HG03066 (cell line): Measurements from ENCODE around the gene RAF1.
"Not testable (repeated sequence)": the region's sequence is repeated elsewhere in the genome, so short reads cannot be mapped to it uniquely, and the experiment has no call there.

Experiments used
- ATAC-seq: cut with Tn5 transposase; IDR thresholded peaks from one replicate; pipeline ENCODE4 v1.9.1; 2021; ENCODE audit warnings: low read depth; ENCODE audit not compliant: unreplicated experiment

RAF1 gene

DNA sequence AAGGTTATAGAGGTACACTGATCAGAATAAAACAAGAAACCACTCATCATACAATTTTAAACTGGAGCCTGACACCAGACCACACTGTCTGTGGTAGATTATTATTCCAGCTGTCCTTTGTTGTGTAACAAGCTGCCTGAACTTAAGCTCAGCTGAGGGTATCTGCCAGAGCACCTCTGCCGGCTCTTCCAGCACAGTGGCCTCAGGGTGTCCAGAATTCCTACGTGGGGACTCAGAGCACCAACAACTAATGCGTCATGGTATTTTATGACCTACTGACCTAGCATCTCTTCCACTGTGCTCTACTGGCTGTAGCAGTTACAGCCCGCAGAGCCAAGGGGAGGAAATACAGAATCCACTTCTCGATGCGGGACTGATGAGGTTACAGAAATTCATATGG, 15.6 kb upstream of the RAF1 start:
- ATAC-seq = no peak

DNA sequence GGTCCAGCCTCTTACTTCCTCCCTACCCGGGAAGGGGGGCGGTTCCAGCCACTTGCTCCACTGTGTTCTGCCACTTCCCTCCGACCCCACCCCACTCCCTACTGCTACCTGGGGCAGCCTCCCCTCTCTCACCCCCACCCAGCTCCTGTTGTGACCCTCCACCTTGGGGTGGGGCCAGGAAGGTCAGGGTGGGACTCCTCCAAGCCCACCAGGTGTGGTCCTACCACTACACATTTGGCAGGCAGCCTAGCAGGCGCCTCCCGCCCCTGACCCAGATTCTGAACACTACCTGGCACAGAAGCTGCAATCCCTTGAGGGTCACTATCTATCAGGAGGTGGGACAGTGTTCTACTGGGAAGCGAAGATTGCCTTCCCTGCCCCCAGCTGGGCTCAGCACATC, 13.7 kb upstream of the RAF1 start:
- ATAC-seq = no peak

DNA sequence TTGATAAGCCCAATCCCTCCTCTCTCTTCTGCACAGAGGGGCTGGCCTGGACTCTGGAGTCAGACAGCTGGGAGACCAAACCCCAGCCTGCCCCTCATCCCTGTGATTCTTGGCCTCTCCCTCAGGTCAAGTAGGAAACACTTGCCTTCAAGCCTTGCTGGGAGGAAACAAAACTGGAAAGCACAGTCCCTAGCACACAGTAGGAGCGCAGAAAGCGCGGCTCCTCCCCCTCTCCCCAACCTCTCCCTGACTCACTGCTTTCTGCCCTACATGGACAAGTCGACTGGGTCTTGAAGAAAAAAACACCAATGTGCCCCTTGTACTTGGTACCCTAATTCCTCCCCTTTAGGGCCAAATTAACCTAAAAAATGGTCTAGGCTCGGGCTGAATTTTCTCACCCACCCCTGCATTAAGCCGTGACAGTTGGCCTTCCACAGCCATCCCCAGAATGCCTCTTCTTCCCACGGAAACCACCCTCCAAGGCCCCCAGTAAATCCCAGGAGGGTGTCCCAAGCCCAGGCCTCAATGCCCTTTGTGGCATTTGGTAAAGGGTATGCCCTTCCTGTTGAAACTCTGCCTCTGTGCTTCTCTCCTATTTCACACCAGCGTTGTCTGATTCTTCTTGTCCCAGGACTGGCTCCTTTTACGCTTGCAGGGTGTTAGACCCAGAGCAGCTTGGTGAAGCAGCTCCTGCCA, 11.3 kb upstream of the RAF1 start:
- ATAC-seq = no peak

DNA sequence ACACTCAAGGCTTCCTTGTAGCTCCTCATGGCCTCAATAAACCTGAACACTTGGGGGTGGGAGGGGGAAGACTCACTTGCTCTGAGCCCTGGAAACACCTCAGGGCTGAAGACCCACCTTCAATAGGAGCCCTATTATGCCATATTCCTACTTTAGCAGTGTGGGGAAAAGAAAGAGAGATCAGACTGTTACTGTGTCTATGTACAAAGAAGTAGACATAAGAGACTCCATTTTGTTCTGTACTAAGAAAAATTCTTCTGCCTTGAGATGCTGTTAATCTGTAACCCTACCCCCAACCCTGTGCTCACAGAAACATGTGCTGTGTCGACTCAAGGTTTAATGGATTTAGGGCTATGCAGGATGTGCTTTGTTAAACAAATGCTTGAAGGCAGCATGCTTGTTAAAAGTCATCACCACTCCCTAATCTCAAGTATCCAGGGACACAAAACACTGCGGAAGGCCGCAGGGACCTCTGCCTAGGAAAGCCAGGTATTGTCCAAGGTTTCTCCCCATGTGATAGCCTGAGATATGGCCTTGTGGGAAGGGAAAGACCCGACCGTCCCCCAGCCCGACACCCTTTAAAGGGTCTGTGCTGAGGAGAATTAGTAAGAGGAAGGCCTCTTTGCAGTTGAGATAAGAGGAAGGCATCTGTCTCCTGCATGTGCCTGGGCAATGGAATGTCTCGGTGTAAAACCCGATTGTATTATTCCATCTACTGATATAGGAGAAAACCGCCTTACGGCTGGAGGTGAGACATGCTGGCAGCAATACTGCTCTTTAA, 10.2 kb upstream of the RAF1 start:
- not testable (repeated sequence) for ATAC-seq

DNA sequence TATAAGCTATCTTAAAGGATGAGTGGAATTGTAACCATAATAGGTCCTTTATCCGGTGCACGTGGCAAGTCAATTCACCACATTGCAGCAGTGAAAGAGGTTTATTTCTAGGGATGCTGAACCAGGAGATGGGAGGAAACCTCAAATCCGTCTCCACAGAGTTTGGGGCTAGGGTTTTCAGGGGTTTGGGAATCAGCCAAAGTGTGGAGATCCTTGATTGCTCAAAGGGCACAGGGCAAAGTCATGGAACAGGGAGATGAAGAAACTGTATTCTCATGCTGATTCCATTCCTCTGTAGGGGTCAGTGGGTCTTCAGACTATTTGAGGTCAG, 7.2 kb upstream of the RAF1 start:
- ATAC-seq = no peak

DNA sequence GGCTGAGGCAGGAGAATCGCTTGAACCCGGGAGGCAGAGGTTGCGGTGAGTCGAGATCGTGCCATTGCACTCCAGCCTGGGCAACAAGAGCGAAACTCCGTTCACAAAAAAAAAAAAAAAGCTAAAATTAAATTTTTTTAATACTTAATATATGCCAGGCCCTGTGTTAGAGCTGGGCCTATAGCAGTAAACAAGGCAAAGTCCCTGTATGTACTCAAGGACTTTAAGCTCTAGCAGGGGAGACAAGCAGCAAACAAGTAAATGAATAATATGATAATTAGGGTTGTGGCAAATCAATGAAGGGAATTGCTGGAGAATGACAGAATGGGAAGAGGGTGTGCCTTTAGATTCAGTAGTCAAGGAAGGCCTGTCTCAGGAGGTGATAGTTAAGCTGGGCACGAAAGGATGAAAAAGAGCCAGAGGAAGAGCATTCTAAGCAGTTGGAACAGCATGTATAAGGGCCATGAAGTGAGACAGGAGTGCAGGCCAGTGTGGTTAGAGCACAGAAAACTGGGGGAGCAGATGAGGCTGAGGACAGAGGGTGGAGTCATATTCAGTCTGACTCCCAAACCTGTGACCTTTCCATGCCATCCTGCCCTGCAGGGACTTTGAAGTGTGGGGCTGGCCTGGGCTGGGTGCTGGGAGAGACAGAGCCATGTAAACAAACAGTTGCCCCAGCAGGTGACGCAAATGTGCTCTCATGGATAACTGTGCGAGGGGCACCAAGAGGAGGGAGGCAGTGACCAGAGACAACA, 6.6 kb upstream of the RAF1 start:
- ATAC-seq = no peak

DNA sequence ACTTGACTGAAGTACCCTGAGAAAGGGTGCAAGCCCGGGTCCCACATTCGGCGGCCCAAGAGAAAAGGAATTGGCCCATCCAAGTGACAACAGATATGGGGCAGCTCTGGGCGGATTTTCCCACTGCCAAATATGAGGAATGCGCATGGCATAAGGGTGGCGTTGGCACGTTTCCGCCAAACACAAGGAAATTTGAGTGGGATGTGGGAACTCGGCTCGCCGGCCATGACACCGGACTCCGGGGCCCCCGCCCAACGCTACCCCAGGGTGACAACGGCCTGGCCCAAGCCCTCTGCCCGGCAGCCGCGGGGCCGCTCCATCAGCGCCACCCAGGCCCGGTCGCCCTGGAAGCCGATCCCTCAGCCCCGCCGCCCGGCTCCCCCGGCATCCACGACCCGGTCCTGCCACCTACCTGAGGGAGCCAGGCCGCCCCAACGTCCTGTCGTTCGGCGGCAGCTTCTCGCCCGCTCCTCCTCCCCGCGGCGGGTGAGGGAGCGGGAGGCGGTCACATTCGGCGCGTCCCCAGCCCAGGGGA, 449 bp downstream of the RAF1 start:
- ATAC-seq = peak; percentile 38

DNA sequence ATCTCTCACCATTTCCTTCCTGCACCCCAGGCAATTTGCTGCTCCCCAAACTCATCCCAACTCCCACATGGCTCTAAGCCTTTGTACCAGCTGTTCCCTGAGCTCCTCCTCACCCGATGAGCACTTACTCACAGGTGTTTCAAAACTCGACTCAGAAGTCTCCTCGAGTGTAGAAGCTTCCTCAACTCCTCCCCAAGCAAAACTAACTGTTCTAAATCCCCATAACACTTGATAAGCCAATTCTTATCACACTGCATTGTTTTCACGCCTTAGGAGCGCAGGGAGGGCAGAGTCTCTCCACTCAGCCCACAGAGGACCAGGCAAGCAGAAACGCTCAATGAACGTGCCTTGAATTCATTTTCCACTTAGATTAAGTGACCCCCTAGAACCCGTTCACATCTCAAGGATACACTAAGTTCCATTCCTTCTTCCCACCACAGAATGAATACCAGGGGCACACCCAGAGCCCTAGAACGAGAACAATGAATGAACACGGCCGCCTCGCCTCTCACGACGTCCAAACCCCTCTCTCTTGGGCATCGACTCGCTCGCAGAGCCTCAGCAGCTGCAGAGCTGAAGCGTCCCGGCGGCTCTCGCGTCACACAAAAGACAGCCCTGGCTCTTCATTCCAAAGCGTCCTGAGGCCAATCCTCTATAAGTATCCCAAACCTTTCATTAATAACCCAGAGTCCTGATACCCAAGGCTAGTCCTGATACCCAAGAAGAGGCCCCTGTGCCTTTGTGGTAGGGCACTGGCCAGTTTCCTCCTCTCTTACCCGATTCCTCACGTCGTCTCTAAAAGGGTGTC, 1.1 kb downstream of the RAF1 start:
- ATAC-seq = no peak

DNA sequence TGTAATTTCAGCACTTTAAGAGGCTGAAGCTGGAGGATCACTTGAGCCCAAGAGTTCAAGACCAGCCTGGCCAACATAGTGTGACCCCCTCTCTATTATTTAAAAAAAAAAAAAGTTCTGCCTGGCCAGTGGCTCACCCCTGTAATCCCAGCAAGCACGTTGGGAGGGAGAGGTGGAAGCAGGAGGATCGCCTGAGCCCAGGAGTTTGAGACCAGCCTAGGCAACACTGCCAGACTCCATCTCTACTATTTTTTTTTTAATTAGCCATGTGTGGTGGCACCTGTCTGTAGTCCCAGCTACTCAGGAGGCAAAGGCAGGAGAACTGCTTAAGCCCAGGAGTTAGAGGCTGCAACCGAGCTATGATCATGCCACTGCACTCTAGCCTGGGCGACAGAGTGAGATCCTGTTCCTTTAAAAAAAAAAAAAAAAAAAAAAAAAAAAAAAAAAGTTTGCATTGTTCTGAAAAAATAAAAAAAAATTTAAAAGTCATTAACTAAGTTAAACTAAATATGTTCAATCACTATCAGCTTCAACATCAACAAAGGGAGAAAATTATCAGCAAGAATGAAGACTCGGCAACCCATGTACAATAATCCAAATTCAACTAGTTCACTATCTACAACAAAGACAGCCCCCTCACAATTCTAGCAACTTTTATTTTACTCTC, 1.9 kb downstream of the RAF1 start:
- no peak for ATAC-seq

DNA sequence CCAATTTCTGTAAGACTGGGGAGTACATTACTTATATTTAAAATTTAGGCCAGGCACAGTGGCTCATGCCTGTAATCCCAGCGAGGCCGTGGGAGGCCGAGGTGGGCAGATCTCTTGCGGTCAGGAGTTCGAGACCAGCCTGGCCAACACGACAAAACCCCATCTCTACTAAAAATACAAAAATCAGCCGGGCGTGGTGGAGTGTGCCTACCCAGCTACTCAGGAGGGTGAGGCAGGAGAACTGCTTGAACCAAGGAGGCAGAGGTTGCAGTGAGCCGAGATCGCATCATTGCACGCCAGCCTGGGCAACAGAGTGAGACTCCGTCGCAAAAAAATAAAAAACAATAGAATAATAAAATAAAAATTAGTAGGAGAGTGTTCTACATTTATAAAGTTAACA, 2.5 kb downstream of the RAF1 start:
- not testable (repeated sequence) for ATAC-seq

DNA sequence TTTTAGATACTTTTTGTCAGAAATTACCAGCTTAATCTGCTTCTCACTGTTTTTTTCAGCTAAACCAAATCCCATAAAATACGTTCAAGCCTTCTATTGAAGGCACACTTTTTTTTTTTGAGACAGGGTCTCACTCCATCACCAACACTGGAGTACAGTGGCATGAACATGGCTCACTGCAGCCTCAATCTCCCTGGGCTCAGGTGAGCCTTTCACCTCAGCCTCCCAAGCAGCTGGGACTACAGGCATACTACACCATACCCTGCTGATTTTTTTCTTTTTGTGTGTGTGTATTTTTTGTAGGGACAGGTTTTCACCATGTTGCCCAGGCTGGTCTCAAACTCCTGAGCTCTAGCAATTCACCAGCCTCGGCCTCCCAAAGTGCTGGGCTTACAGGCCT, 3.7 kb downstream of the RAF1 start:
- no peak for ATAC-seq

DNA sequence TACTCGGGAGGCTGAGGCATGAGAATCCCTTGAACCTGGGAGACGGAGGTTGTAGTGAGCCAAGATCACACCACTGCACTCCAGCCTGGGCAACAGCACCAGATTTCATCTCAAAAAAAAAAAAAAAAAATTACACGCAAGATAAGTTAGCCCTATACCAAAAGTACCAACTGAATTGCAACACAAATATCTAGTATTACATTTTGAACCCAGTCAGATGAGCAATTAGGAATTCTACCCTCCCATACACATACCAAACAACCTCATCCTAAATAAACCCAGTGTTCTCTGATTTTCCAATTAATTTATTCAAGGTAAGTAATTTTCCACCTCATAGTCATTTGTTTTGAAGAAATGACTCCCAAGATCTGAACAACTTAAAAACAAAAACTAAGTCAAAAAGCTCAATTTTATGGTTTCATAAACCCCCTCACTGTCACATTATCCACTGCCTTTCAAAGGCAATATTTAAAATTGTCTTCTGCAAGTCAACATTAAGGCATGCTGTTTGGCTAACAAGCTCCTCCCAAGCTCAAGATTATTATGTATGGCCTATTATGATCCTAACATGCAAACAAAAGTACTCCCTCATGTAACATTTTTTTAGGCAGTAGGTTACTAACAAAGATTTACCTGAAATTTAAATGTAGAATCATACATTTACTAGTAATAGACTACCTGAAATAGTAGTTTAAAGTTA, 4.5 kb downstream of the RAF1 start:
- no peak for ATAC-seq

DNA sequence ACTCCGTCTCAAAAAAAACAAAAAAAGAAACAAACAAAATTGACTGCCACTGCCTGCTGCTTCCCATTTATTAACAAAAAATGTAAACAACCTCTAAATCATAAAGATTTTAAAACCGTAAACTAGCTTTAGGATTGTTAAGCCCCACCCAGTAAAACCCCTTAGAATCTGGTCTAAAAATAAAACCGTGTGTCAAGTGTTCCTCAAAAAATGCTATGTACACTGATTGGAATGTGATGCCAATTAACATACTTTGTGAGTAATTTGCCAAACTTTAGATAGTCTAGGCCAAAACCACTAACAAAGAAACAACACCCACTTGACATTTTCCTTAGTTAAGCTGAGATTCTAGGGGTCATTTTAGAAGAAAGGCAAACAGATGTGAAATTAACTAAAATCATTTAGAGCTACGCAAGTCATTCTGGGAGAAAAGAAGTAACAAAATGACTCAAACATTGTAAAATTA, 5.3 kb downstream of the RAF1 start:
- ATAC-seq = no peak

DNA sequence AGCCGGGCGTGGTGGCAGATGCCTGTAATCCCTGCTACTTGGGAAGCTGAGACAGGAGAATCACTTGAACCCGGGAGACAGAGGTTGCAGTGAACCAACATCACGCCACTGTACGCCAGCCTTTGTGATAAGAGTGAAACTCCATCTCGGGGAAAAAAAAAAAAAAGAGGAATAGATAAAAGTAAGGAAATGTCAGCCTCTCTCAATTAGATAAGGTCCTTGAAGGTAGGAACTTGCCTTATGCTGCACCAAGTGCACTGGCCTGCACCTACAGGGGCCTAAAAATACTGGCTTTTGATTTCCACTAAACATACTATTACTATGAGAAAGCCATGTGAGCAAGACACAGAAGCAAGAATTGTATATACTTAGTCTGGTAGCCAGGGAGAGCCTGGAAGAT, 7.1 kb downstream of the RAF1 start:
- no peak for ATAC-seq

DNA sequence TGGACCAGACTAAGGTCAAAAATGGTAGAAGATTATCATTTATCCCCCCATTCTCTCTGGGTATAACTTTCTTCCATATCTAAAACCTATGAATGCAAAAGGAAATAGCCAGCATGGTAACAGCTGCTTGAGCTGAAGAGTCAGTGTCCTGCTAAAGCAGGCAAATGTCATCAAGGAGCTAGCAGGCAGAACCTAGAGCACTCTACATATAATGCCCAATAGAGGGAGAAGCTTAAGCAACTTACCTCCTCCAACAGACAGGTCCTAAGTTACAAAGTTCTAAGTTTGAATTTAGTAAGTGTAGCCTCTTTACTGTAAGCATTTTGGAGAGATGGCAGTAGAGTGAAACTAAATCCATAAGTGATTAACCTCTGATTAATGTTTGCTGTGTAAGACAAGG, 7.7 kb downstream of the RAF1 start:
- ATAC-seq = no peak

DNA sequence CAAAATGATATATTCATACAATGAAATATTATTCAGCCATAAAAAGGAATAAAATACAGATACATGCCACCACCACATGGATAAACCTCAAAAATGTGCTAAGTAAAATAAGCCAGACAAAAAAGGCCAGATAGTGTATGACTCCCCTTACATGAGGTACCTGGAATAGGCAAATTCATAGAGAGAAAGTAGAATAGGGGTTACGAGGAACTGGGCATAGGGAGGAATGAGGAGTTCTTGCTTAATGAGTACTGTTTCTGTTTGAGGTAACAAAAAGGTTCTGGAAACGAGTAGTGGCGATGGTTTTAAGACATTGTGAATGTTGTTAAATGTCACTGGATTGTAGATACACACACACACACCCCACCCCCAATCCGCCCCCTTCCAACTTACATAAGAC, 8.2 kb downstream of the RAF1 start:
- no peak for ATAC-seq

DNA sequence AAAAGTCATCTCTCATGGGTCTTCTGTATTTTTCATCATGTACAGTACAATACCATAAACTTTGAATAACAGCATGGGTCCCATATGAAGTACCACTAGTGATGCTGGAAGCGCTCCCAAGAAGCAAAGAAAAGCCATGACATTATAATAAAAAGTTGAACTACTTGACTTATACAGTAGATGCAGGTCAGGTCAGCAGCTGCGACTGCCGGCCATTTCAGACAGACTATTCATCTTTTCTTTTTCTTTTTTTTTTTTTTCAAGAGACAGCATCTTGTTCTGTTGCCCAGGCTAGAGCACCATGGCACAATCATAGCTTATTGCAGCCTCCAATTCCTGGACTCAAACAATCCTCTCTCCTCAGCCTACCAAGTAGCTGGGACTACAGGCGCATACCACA, 10.2 kb downstream of the RAF1 start:
- no peak for ATAC-seq

DNA sequence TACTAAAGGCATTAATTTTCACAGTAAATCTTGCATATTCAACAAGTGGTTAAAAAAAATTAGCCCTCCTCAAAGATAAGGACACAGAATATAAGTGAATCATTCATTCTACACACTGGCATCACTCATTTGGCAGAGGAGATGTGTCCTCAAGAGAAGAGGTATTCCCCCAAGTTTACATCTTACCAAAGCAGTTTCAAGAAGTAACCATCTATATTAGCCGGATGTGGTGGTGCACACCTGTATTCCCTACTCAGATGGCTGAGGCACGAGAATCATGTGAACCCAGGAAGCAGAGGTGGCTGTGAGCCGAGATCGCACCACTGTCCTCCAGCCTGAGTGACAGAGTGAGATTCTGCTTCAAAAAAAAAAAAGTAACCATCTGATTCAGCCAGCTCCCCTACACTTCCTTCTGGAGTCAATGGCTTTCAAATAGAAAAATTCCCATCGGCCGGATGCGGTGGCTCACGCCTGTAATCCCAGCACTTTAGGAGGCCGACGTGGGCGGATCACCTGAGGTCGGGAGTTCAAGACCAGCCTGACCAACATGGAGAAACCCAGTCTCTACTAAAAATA, 15.4 kb downstream of the RAF1 start:
- ATAC-seq = peak; percentile 79

DNA sequence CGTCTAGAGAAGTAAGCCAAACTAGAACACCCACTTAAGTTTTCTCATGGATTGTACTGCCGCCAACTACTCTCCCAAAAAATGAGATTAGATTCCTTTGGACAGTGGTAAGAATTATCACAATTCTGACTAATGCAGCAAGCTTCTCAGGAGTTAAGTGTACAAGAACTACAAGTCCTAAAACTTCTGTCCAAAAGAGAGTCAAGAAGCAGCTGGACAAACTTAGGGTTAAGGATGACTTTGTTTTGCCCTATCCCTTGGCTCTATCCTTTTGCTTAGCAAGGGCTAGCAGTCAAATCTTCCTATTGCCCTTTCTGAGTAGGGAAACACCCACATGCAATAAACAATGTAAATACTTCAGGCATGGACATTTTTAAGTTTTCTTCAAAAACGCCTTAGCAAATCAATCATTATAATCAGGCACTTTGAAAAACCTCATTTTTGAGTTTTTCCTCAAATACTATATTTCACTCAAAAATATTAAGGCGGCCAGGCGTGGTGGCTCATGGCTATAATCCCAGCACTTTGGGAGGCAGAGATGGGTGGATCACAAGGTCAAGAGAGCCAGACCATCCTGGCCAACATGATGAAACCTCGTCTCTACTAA, 19.5 kb downstream of the RAF1 start:
- ATAC-seq = no peak
